Measurements from ENCODE around the gene POLA1.

GRCh38 chrX:24877854-24878650 lies 184.3 kb downstream of the POLA1 start:
- TF ChIP-seq CTCF (IDR thresholded peaks at IDR 0.05) (no peak), POLR2A (IDR thresholded peaks at IDR 0.05) (no peak)

Measured in testis (tissue), 2 donors.